ENCODE data around the gene RASSF5.
A peak's percentile ranks its signal among the peaks of the same experiment; 100 is the strongest.

Gene RASSF5

DNA sequence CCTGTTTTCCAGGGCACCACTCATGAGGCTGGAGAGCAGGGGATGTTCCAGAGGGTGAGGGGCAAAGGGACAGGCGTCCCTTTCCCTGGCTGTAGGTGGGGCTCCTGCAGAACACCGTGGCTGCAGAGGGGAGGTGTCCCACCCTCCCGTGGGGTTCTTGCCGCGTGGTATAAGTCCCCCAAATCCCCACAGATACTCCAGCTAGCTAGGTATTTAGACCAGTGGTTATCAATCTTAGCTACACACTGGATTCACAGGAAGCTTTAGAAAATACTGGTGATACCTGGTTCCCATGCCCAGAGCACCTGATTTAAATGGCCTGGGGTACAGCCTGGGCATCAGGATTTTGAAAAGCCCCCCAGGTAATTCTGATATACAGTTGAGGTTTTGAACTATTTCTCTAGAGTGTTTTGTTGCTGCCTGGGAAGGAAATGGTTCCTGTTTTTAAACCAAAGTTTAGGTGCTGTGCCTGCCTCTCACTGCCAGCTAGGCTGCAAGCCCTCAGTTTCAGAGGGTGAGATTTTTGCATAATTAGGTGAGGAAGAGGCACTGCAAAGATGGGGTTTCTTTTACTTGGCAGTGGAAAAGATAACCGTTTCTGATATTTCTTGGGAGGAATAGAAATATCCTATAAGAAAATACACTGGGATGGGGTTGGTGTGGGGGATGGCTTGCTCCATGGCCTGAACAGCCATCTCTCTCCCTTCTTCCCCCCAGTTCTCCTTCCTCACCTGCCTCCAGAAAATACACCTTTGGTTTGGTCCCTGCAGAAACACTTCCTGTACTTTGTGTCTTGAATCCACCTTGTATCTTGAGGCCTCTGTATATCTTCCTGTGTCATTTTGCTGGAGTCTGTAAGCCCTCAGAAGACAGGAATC lies 51.7 kb downstream of the RASSF5 start:
- Histone ChIP-seq H3K27ac (peak overlapping the region in 1 of 2 donors; percentile 57), H3K4me3 (peak overlapping the region; percentile 76)
- no peak for DNase-seq (ENCODE audit: low spot score)
- TF ChIP-seq, protein P1, sequence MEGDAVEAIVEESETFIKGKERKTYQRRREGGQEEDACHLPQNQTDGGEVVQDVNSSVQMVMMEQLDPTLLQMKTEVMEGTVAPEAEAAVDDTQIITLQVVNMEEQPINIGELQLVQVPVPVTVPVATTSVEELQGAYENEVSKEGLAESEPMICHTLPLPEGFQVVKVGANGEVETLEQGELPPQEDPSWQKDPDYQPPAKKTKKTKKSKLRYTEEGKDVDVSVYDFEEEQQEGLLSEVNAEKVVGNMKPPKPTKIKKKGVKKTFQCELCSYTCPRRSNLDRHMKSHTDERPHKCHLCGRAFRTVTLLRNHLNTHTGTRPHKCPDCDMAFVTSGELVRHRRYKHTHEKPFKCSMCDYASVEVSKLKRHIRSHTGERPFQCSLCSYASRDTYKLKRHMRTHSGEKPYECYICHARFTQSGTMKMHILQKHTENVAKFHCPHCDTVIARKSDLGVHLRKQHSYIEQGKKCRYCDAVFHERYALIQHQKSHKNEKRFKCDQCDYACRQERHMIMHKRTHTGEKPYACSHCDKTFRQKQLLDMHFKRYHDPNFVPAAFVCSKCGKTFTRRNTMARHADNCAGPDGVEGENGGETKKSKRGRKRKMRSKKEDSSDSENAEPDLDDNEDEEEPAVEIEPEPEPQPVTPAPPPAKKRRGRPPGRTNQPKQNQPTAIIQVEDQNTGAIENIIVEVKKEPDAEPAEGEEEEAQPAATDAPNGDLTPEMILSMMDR (IDR thresholded peaks at IDR 0.05) = no peak

DNA sequence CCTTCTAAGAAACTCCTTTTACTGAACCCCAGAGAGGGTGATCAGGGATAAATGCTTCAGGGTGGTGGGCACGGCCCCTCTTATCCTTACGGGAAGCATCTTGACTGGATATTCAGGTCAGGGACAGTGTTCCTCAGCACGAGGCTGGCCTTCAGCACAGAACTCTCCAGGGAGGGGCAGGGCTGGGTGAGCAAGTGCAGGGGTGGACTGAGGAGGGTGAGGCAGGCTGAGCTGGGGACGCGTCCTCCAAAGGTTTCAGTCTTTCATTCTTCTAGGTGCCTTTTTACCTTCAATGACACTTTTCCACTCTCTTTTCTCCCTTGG lies 52.3 kb downstream of the RASSF5 start:
- DNase-seq (ENCODE audit: low spot score) = no peak
- Histone ChIP-seq H3K27ac (no peak overlapping the region), H3K4me3 (no peak overlapping the region)
- TF ChIP-seq, protein P1 (IDR thresholded peaks at IDR 0.05) = no peak

DNA sequence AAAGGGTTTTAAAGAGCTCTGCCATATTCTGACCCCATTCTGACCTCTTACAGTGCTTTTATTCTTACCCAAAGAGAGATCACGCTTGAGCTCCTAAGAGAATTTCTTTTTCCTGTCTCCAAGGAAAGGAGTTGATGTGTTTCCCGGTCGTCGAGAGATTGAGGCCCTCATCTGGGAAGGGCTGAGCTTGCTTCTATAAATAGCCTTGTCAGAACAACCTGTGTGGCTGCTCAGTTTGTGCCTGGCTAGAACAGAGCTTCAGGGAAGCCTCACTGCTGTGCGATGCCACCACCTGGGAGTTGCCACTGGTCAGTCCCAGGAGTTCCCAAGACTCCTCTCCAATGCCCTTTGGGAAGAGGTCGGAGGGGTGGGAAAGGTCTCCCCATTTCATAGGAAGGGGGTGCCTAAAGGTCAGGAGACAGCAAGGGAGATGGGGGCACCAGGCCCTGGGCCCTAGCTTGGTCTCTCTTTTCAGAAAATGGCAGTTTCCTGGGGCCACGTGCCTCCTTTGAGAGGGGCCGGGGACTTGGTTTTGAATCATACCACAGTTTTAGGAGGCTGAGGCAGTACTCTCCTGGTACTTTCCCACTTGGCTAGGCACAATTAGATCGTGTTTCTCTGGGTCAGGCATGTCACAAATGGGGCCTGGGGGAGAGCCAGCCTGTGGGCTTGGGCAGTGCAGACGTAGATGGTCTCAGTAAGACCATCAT lies 52.8 kb downstream of the RASSF5 start:
- H3K4me3 ChIP-seq = no peak overlapping the region
- TF ChIP-seq, protein P1 (IDR thresholded peaks at IDR 0.05) = no peak
- H3K27ac ChIP-seq = no peak overlapping the region
- DNase-seq (ENCODE audit: low spot score) = no peak

DNA sequence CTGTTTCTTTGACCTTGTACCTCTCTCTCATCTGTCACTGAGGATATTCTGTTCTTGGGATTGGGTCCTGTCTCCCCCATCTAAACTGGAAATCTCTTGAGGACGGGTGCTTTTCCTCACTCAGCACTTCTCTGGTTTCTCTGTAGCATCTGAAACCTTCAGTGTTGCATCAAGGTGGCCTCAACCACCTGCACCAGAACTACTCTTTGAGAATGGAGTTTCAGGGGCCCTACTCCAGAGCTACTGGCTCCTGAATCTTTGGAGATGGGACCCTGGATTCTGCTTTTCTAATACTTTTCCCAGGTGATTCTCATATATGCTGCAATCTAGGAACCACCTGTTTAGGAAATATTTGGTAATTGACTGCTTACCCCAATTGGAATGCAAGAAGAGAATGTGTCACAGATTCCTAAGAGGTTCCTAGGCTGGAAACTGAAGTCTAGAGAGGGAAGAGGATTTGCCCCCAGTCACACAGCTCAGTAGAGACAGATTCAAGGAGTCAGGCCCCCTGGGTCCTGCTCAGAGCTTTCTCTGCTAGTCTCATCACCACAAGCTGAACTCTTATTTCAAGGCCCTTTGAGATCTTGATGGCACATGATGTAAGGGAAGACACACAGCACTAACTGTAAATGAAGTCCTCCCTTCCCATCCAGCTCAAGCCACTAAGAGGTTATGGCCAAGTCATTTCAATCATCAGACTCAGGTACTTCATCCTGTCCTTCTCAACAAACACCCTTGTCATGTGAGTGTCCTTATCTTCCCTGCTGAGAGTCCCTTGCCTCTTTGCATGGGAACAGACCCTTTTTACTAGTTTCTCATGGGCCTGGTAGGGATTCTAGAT lies 56.3 kb downstream of the RASSF5 start:
- TF ChIP-seq, protein P1 (IDR thresholded peaks at IDR 0.05) = no peak
- no peak for DNase-seq (ENCODE audit: low spot score)
- H3K27ac ChIP-seq = no peak overlapping the region
- no peak overlapping the region for H3K4me3 ChIP-seq

DNA sequence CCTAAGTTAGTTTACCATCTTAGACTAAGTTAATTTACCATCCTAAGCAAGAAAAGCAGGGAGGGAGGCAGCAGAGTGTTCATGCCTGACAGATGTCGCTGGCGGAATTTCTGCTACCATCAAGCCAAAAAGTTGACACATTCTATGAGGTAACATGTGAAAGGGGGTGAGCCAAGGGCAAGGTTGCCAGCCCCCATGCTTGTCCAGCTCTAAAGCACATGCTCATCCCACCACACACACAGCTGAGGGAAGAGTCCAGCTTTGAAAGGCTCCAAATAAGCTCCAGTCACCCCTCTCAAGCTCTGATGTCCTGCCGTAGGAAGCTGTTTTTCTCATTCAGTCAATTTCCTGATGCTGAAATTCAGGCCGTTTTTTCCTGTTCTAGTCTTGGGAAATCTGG lies 58.7 kb downstream of the RASSF5 start:
- H3K27ac ChIP-seq = no peak overlapping the region
- TF ChIP-seq, protein P1 (IDR thresholded peaks at IDR 0.05) = no peak
- no peak for DNase-seq (ENCODE audit: low spot score)
- no peak overlapping the region for H3K4me3 ChIP-seq

DNA sequence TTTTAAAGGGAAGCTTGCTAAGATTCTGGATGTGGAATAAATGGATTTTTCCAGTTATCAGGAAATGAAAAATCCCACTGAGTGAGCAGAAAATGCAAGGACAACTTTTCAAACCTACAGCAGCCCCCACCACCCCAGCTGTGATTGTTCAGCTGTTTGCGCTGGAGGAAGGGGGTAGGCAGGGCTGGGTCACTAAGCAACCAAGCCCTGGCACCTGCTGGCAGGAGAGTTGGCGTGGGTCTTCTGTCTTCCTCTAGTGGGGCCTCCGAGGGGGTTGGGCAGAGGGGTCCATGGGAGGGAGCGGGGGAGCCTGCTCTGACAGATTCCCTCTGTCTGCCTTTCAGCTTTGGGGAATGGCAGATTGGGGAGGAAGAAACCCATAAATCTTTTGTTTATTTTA lies 59.7 kb downstream of the RASSF5 start:
- TF ChIP-seq, protein P1 (IDR thresholded peaks at IDR 0.05) = no peak
- Histone ChIP-seq H3K27ac (no peak overlapping the region), H3K4me3 (no peak overlapping the region)
- no peak for DNase-seq (ENCODE audit: low spot score)
